Measurements from ENCODE around the gene ZG16B.

The ZG16B gene

DNA sequence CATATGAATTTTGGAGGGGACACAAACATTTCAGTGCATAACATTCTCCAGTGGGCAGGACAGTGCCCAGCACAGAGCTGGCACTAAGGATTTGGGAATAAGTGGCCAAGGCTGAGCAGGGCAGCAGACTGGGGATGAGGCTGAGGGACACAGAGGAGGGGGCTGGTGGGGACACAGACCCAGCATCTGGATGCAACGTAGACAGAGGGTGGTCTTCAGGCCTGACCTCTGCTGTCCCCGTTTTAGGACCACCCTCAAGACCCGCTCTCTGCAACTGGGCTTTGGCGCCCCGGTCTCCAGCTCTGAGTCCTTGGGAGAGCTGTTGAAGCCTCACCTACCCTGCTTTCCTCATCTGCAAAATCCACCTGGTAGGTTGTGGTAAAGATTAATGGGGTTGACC, 39.5 kb upstream of the ZG16B start:
- Histone ChIP-seq H3K27ac (no peak overlapping the region), H3K27me3 (replicated peaks) (peaks cover 36% of the 10 kb centered on the region), H3K36me3 (replicated peaks) (no peaks in the 10 kb centered on the region), H3K4me3 (ENCODE audit: low read depth, low read length) (no peak overlapping the region)
- DNase-seq: no peak
- TF ChIP-seq, protein P1, sequence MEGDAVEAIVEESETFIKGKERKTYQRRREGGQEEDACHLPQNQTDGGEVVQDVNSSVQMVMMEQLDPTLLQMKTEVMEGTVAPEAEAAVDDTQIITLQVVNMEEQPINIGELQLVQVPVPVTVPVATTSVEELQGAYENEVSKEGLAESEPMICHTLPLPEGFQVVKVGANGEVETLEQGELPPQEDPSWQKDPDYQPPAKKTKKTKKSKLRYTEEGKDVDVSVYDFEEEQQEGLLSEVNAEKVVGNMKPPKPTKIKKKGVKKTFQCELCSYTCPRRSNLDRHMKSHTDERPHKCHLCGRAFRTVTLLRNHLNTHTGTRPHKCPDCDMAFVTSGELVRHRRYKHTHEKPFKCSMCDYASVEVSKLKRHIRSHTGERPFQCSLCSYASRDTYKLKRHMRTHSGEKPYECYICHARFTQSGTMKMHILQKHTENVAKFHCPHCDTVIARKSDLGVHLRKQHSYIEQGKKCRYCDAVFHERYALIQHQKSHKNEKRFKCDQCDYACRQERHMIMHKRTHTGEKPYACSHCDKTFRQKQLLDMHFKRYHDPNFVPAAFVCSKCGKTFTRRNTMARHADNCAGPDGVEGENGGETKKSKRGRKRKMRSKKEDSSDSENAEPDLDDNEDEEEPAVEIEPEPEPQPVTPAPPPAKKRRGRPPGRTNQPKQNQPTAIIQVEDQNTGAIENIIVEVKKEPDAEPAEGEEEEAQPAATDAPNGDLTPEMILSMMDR (IDR thresholded peaks at IDR 0.05; ENCODE audit: low read depth, low read length, missing control alignments): no peak
- in situ Hi-C loops (cut with HindIII; ENCODE audit: low pct_ligation_motif_present, low sequenced_read_pairs): no loop called here

DNA sequence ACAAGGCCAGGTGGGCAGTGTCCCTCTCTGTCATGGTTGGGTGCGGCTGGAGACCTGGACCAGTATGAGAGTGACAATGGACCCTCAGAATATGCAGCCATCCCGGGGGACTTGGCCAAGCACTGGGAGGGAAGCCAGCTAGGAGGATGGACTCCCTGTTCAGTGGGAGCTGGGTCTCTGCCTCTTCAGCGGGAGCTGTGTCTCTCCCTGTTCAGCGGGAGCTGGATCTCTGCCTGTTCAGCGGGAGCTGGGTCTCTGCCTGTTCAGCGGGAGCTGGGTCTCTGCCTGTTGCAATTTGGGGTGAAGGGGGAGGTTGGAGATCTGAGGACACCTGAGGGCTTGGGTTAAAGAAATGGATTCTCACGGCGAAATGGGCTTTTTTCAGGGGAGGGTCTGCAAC, 38.9 kb upstream of the ZG16B start:
- in situ Hi-C loops (cut with HindIII; ENCODE audit: low pct_ligation_motif_present, low sequenced_read_pairs): no loop called here
- H3K36me3 ChIP-seq (replicated peaks): no peaks in the 10 kb centered on the region
- H3K4me3 ChIP-seq (ENCODE audit: low read depth, low read length): no peak overlapping the region
- no peak for DNase-seq
- TF ChIP-seq, protein P1 (IDR thresholded peaks at IDR 0.05; ENCODE audit: low read depth, low read length, missing control alignments): no peak
- H3K27ac ChIP-seq: no peak overlapping the region
- H3K27me3 ChIP-seq (replicated peaks): peaks cover 31% of the 10 kb centered on the region

DNA sequence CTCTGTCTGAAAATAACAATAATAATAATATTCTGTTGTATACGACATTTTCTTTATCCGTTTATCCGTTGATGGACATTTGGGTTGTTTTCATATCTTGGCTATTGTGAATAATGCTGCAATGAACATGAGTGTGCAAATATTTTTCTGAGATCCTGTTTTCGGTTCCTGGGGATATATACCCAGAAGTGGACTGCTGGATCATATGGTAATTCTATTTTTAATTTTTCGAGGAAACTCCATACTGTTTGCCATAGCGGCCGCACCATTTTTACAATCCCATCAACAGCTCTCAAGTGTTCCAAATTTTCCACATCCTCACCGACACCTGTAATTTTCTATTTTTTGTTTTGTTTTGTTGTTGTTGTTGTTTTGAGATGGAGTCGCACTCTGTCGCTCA, 37.2 kb upstream of the ZG16B start:
- no peak for DNase-seq
- Histone ChIP-seq H3K27me3 (replicated peaks) (peaks cover 22% of the 10 kb centered on the region), H3K27ac (no peak overlapping the region), H3K36me3 (replicated peaks) (no peaks in the 10 kb centered on the region), H3K4me3 (ENCODE audit: low read depth, low read length) (no peak overlapping the region)
- in situ Hi-C loops (cut with HindIII; ENCODE audit: low pct_ligation_motif_present, low sequenced_read_pairs): no loop called here
- TF ChIP-seq, protein P1 (IDR thresholded peaks at IDR 0.05; ENCODE audit: low read depth, low read length, missing control alignments): no peak

DNA sequence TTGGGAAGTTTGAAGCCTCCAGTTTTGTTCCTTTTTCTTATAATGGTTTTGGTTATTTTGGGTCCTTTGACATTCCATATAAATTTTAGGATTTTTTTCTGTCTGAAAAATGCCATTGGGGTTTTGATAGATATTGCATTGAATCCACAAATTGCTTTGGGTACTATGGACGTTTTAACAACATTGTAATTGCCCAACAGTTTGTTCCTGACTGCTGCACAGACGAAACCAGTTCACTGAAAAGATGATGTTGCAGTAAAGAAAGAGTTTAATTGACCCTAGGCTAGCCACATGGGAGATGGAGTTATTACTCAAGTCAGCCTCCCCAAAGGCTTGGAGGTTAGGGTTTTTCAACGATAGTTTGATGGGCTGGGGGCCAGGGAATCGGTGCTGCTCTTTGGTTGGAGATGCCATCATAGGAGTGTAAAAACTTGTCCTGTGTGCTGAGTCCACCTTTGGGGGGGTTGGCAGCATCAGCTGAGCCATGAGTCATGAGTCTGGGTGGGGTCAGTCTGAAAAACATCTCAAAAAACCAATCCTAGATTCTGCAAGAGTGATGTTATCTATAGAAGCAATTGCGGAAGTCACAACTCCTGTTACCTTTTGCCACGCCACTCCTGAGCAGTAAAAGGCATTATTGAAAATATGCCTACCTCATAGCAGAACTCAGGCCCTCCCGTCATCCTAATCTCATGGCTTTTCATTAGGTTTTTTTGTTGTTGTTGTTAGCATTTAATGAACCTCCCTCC, 34.5 kb upstream of the ZG16B start:
- Histone ChIP-seq H3K36me3 (replicated peaks) (no peaks in the 10 kb centered on the region), H3K4me3 (ENCODE audit: low read depth, low read length) (no peak overlapping the region), H3K27ac (no peak overlapping the region), H3K27me3 (replicated peaks) (peaks cover 7% of the 10 kb centered on the region)
- in situ Hi-C loops (cut with HindIII; ENCODE audit: low pct_ligation_motif_present, low sequenced_read_pairs): no loop called here
- DNase-seq: no peak
- TF ChIP-seq, protein P1 (IDR thresholded peaks at IDR 0.05; ENCODE audit: low read depth, low read length, missing control alignments): no peak

DNA sequence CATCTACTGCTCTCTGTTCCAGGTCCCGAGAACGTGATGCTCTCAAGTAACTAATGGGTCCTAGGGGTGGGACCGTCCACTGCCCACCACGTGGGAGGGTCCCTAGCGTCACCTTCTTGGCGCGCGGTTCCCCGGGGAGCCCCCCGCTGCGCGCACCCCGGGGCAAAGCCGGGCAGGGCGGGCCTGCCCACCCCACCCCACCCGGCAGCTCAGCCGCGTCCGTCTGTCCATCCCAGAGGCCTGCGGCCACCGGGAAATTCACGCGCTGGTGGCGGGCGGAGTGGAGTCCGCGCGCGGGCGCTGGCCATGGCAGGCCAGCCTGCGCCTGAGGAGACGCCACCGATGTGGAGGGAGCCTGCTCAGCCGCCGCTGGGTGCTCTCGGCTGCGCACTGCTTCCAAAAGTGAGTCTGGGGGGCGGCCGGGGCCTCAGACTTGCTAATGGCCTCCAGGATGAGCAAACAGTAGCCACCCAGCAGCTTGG, 31.3 kb upstream of the ZG16B start:
- in situ Hi-C loops (cut with HindIII; ENCODE audit: low pct_ligation_motif_present, low sequenced_read_pairs): no loop called here
- TF ChIP-seq, protein P1 (IDR thresholded peaks at IDR 0.05; ENCODE audit: low read depth, low read length, missing control alignments): no peak
- Histone ChIP-seq H3K27me3 (replicated peaks) (no peaks in the 10 kb centered on the region), H3K4me3 (ENCODE audit: low read depth, low read length) (no peak overlapping the region), H3K27ac (no peak overlapping the region), H3K36me3 (replicated peaks) (no peaks in the 10 kb centered on the region)
- no peak for DNase-seq

Data from brain microvascular endothelial cell (primary cell).